ENCODE measurements around the gene DTNB. TPM values are rescaled to one million over a fixed set of nuclear protein-coding genes. Genes with fewer than 3 reads are reported as not detected.
"Not testable (repeated sequence)": the region's sequence is repeated elsewhere in the genome, so short reads cannot be mapped to it uniquely, and the experiment has no call there.

The DTNB gene
- total and polyA plus RNA-seq, 2 donors (not counting 1 experiment from before 2014, with no cell fraction given), result 25.7 to 37.3 TPM

GRCh38 chr2:25635797-25636196 lies 37.6 kb downstream of the DTNB start:
- H3K27ac Mint-ChIP-seq, result no peak overlapping the region
- Histone ChIP-seq H3K36me3 (replicated peaks in 1 of 2; ENCODE audit: control extremely low read depth in 1 of 2, control insufficient read depth in 1 of 2, extremely low read depth in 1 of 2, insufficient read depth in 2 of 2, low read length in 1 of 2) (peaks cover 0 to 5% of the 10 kb centered on the region in 2 experiments), H3K79me2 (ENCODE audit: control insufficient read depth, insufficient read depth, low read length) (no peaks in the 10 kb centered on the region), H3K27ac (ENCODE audit: low read length in 2 of 2) (no peak overlapping the region), H4K20me1 (ENCODE audit: control insufficient read depth, insufficient read depth, low read length, poor library complexity, severe bottlenecking) (no peaks in the 10 kb centered on the region), H3K4me2 (replicated peaks; ENCODE audit: low read depth, low read length, poor library complexity, severe bottlenecking) (no peak overlapping the region), H3K4me3 (ENCODE audit: control extremely low read depth in 1 of 5, extremely low read depth in 1 of 5, insufficient read depth in 1 of 5, low read depth in 2 of 5, low read length in 4 of 5) (no peak overlapping the region), H3K9me3 (ENCODE audit: control extremely low read depth in 1 of 3, control insufficient read depth in 2 of 3, insufficient read depth in 1 of 3, low read length in 2 of 3) (no peaks in the 10 kb centered on the region), H3K27me3 (replicated peaks in 1 of 4; ENCODE audit: control extremely low read depth in 1 of 4, control insufficient read depth in 3 of 4, insufficient read depth in 4 of 4, low read length in 3 of 4) (no peaks in the 10 kb centered on the region), H3K4me1 (ENCODE audit: control insufficient read depth in 2 of 2, insufficient read depth in 2 of 2, low read length in 2 of 2) (peaks cover 0 to 3% of the 10 kb centered on the region in 2 donors), H3K9ac (ENCODE audit: low read length) (no peak overlapping the region), H2AFZ (ENCODE audit: insufficient read depth, low read depth, low read length, poor library complexity, severe bottlenecking) (no peak overlapping the region)
- intact Hi-C loops (cut with micrococcal nuclease), result no loop called here
- no CpG with 5 or more reads among the region's 1 CpG for WGBS (ENCODE audit: insufficient coverage)
- H3K9me3 Mint-ChIP-seq (ENCODE audit: insufficient read depth), result no peaks in the 10 kb centered on the region
- no peaks in the 10 kb centered on the region for H3K27me3 Mint-ChIP-seq
- no peak for ATAC-seq (ENCODE audit: low read depth)
- peaks cover 5% of the 10 kb centered on the region for H3K4me1 Mint-ChIP-seq
- no peak overlapping the region for H3K4me3 Mint-ChIP-seq
- DNase-seq, result no peak
- ChIA-PET POLR2A (no interaction called here), CTCF (no interaction called here)
- TF ChIP-seq EZH2 (IDR thresholded peaks at IDR 0.05; ENCODE audit: borderline replicate concordance, insufficient read depth, low read depth, low read length, poor library complexity, severe bottlenecking) (no peak), CTCF (IDR thresholded peaks at IDR 0.05) (no peak)

GRCh38 chr2:25633801-25634200 lies 39.6 kb downstream of the DTNB start:
- H3K4me1 Mint-ChIP-seq; H3K27ac Mint-ChIP-seq; H3K9me3 ChIP-seq (ENCODE audit: control extremely low read depth in 1 of 3, control insufficient read depth in 2 of 3, insufficient read depth in 1 of 3, low read length in 2 of 3); H3K79me2 ChIP-seq (ENCODE audit: control insufficient read depth, insufficient read depth, low read length); DNase-seq; H3K4me3 Mint-ChIP-seq; H3K36me3 ChIP-seq (replicated peaks in 1 of 2; ENCODE audit: control extremely low read depth in 1 of 2, control insufficient read depth in 1 of 2, extremely low read depth in 1 of 2, insufficient read depth in 2 of 2, low read length in 1 of 2); H3K27me3 ChIP-seq (replicated peaks in 1 of 4; ENCODE audit: control extremely low read depth in 1 of 4, control insufficient read depth in 3 of 4, insufficient read depth in 4 of 4, low read length in 3 of 4); CTCF ChIA-PET; H3K4me3 ChIP-seq (ENCODE audit: control extremely low read depth in 1 of 5, extremely low read depth in 1 of 5, insufficient read depth in 1 of 5, low read depth in 2 of 5, low read length in 4 of 5); H3K4me2 ChIP-seq (replicated peaks; ENCODE audit: low read depth, low read length, poor library complexity, severe bottlenecking); intact Hi-C loops (cut with micrococcal nuclease); POLR2A ChIA-PET; H3K9me3 Mint-ChIP-seq (ENCODE audit: insufficient read depth); H2AFZ ChIP-seq (ENCODE audit: insufficient read depth, low read depth, low read length, poor library complexity, severe bottlenecking); ATAC-seq (ENCODE audit: low read depth); H3K27me3 Mint-ChIP-seq; H4K20me1 ChIP-seq (ENCODE audit: control insufficient read depth, insufficient read depth, low read length, poor library complexity, severe bottlenecking); H3K4me1 ChIP-seq (ENCODE audit: control insufficient read depth in 2 of 2, insufficient read depth in 2 of 2, low read length in 2 of 2); H3K9ac ChIP-seq (ENCODE audit: low read length); H3K27ac ChIP-seq (ENCODE audit: low read length in 2 of 2): not testable (repeated sequence)
- 100% methylated on average over 1 of the region's 34 CpGs for WGBS (ENCODE audit: insufficient coverage)

Data from B cell (primary cell).